OCI-LY3 (cell line): ENCODE measurements around the gene NUBP2.

Experiments
- EZH2phosphoT487 ChIP-seq: fragments of 200-600 bp; shearing (Covaris generic); IDR thresholded peaks from 2 replicates; pipeline ENCODE4 v1.6.1; 2018; ENCODE audit warnings: antibody characterized with exemption, mixed run types, low read depth
- TF ChIP-seq, protein P1 (sequence below): fragments of 200-600, 300-600 bp; sonication (generic); IDR thresholded peaks from 2 replicates; pipeline ENCODE4 v1.5.1; 2014; ENCODE audit warnings: antibody characterized with exemption, low read length, low read depth

GRCh38 chr16:1819611-1820010 lies 36.9 kb downstream of the NUBP2 start:
- TF ChIP-seq, protein P1, sequence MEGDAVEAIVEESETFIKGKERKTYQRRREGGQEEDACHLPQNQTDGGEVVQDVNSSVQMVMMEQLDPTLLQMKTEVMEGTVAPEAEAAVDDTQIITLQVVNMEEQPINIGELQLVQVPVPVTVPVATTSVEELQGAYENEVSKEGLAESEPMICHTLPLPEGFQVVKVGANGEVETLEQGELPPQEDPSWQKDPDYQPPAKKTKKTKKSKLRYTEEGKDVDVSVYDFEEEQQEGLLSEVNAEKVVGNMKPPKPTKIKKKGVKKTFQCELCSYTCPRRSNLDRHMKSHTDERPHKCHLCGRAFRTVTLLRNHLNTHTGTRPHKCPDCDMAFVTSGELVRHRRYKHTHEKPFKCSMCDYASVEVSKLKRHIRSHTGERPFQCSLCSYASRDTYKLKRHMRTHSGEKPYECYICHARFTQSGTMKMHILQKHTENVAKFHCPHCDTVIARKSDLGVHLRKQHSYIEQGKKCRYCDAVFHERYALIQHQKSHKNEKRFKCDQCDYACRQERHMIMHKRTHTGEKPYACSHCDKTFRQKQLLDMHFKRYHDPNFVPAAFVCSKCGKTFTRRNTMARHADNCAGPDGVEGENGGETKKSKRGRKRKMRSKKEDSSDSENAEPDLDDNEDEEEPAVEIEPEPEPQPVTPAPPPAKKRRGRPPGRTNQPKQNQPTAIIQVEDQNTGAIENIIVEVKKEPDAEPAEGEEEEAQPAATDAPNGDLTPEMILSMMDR, result no peak
- TF ChIP-seq EZH2phosphoT487, result no peak
